Subcutaneous adipose tissue (tissue), 4 donors: ENCODE results near the gene SRRM2. TPM values are rescaled to one million over a fixed set of nuclear protein-coding genes. Genes with fewer than 3 reads are reported as not detected.

Experiments used
- CTCF ChIP-seq: fragments of 450-650 bp; IDR thresholded peaks from one replicate; pipeline ENCODE4 v1.5.1; 2016; ENCODE audit warnings: low read depth, mild to moderate bottlenecking, control low read depth, antibody characterized with exemption, moderate library complexity
- total RNA-seq, 4 donors: library from RNA; depleted of rRNA; stranded (reverse); fragments of >200 nt; gene quantifications; one replicate each; pipeline ENCODE4 v1.1.0, GENCODE V29; 2016

Gene SRRM2
- 100 to 1,000 TPM; 245 to 552 (median 404) TPM for total RNA-seq

- TF ChIP-seq CTCF: no peak
These were observed at the start of gene SRRM2 for GRCh38 chr16:2752035-2752849. Gene SRRM2, plus strand, starts transcription at chr16:2752638. Its CDS starts 3,727 bp downstream, at chr16:2756365.

- no peak for TF ChIP-seq CTCF
These were observed 49.3 kb upstream of the SRRM2 start for GRCh38 chr16:2702871-2703745.

- no peak for TF ChIP-seq CTCF
These were observed 48.1 kb upstream of the SRRM2 start for GRCh38 chr16:2704166-2704982.

- no peak for TF ChIP-seq CTCF
These were observed 47.5 kb upstream of the SRRM2 start for GRCh38 chr16:2704983-2705275.

- TF ChIP-seq CTCF: no peak
These were observed 47.1 kb upstream of the SRRM2 start for GRCh38 chr16:2705351-2705750.

GRCh38 chr16:2706085-2706484 is 46.4 kb upstream of the SRRM2 start:
- TF ChIP-seq CTCF: no peak
